Measurements from ENCODE around the gene SLC6A19.

- TF ChIP-seq POLR2A (IDR thresholded peaks at IDR 0.05) (no peak), CTCF (IDR thresholded peaks at IDR 0.05) (no peak)
Measured at GRCh38 chr5:1252681-1253080, 51.3 kb downstream of the SLC6A19 start.

All from lower leg skin (tissue), 3 donors.